Muscle of leg (tissue), 11 donors: ENCODE data around the gene BCKDHB. TPM values are rescaled to one million over a fixed set of nuclear protein-coding genes. Genes with fewer than 3 reads are reported as not detected.
A peak's percentile ranks its signal among the peaks of the same experiment; 100 is the strongest.

Experiments used
- DNase-seq: peaks from one replicate; pipeline ENCODE4 v3.0.0; 2013
- H3K27ac ChIP-seq: one replicate; pipeline ENCODE4 v1.5.1; 2013; ENCODE audit warnings: mild to moderate bottlenecking, low read length, control low read depth
- H3K27me3 ChIP-seq: one replicate; pipeline ENCODE4 v1.6.1; 2013; ENCODE audit warnings: low read length; ENCODE audit not compliant: control insufficient read depth, insufficient read depth
- H3K36me3 ChIP-seq: one replicate; pipeline ENCODE4 v1.6.1; 2013; ENCODE audit warnings: low read length; ENCODE audit not compliant: control insufficient read depth, insufficient read depth
- H3K4me1 ChIP-seq: one replicate; pipeline ENCODE4 v1.6.1; 2013; ENCODE audit warnings: low read length; ENCODE audit not compliant: control insufficient read depth, insufficient read depth
- H3K4me3 ChIP-seq: one replicate; pipeline ENCODE4 v1.5.1; 2013; ENCODE audit warnings: low read length, control low read depth
- H3K9me3 ChIP-seq: replicated peaks from 2 replicates; pipeline ENCODE4 v1.6.1; 2013; ENCODE audit warnings: low read depth, low read length; ENCODE audit not compliant: control insufficient read depth
- WGBS: methylation state at CpG from one replicate; pipeline ENCODE4 v1.1.5; 2013; ENCODE audit warnings: missing lambda C conversion rate; ENCODE audit not compliant: insufficient coverage; 5-methylcytosine and 5-hydroxymethylcytosine counted together
- polyA plus RNA-seq, 8 donors: library from polyadenylated mRNA; unstranded; fragments of 120-200 nt; gene quantifications; one replicate each; pipeline versions ENCODE4 v1.2.1 to v1.2.3, GENCODE V29; 2013; ENCODE audit warnings: inconsistent platforms in 1 of 8, low replicate concordance in 1 of 8; ENCODE audit not compliant: insufficient read length in 8 of 8, insufficient read depth in 1 of 8
- total RNA-seq: library from RNA; stranded (reverse); fragments of 120-200 nt; gene quantifications from one replicate; pipeline ENCODE4 v1.2.4, GENCODE V29; 2013

BCKDHB gene
- total and polyA plus RNA-seq, 9 donors: 11.7 to 26.4 (median 20.8) TPM

DNA sequence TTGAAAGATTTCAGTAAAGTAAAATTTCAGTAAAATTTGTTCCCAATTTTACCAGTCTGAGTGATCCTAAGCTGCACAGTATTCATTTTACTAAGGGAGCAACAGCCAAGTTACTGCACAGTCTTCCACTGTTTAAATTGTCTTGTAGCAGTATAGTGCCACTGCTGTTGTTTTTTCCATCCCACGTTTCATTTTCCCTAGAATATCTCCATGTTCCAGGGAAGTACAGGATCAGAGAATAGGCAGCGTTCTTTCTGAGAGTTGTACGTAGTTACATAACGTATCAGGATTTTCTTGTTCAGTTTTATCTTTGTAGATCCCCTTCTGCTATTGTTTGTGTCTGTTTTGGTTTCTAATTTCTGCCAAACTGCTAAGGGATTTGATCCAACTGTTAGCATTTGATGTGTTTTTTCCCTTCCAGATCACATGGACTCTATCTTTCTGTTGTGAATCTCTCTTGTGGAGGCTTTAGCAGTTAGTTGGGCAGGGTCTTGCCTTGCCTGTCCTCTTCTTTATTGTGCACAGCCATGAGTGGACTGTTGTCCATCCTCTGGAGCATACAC is 38.4 kb downstream of the BCKDHB start:
- WGBS: no CpG with 5 or more reads among the region's 4 CpGs

GRCh38 chr6:80145509-80145908 is 39.0 kb downstream of the BCKDHB start:
- no peaks in the 10 kb centered on the region for H3K9me3 ChIP-seq
- no peaks in the 10 kb centered on the region for H3K27me3 ChIP-seq
- peaks cover 2% of the 10 kb centered on the region for H3K36me3 ChIP-seq
- H3K4me1 ChIP-seq: peaks cover 3% of the 10 kb centered on the region
- no peak overlapping the region for H3K4me3 ChIP-seq
- no peak overlapping the region for H3K27ac ChIP-seq
- no peak for DNase-seq

More for the DNA sequence above, 38.4 kb downstream of the BCKDHB start:
- H3K36me3 ChIP-seq: peaks cover 2% of the 10 kb centered on the region
- H3K27ac ChIP-seq: peak overlapping the region; percentile 10
- H3K4me1 ChIP-seq: peaks cover 3% of the 10 kb centered on the region
- H3K27me3 ChIP-seq: no peaks in the 10 kb centered on the region
- no peaks in the 10 kb centered on the region for H3K9me3 ChIP-seq
- DNase-seq: peak; percentile 50
- no peak overlapping the region for H3K4me3 ChIP-seq

- H3K27me3 ChIP-seq: no peaks in the 10 kb centered on the region
- H3K27ac ChIP-seq: no peak overlapping the region
- no peak for DNase-seq
- H3K9me3 ChIP-seq: no peaks in the 10 kb centered on the region
- H3K4me1 ChIP-seq: peaks cover 3% of the 10 kb centered on the region
- peaks cover 2% of the 10 kb centered on the region for H3K36me3 ChIP-seq
- no CpG with 5 or more reads among the region's 1 CpG for WGBS
- H3K4me3 ChIP-seq: no peak overlapping the region
Measured at GRCh38 chr6:80145921-80146320, 39.5 kb downstream of the BCKDHB start.

GRCh38 chr6:80148220-80148619 is 41.7 kb downstream of the BCKDHB start:
- H3K27ac ChIP-seq: no peak overlapping the region
- peaks cover 2% of the 10 kb centered on the region for H3K36me3 ChIP-seq
- WGBS: no CpG with 5 or more reads among the region's 1 CpG
- H3K27me3 ChIP-seq: no peaks in the 10 kb centered on the region
- peaks cover 3% of the 10 kb centered on the region for H3K4me1 ChIP-seq
- H3K9me3 ChIP-seq: no peaks in the 10 kb centered on the region
- H3K4me3 ChIP-seq: no peak overlapping the region
- no peak for DNase-seq

- Histone ChIP-seq H3K4me1 (no peaks in the 10 kb centered on the region), H3K27ac (no peak overlapping the region), H3K4me3 (no peak overlapping the region), H3K9me3 (no peaks in the 10 kb centered on the region), H3K27me3 (no peaks in the 10 kb centered on the region), H3K36me3 (no peaks in the 10 kb centered on the region)
- no peak for DNase-seq
- 100% methylated on average over 1 of the region's 2 CpGs for WGBS
Measured at GRCh38 chr6:80151635-80152034, 45.2 kb downstream of the BCKDHB start.

- H3K4me3 ChIP-seq: no peak overlapping the region
- no peak for DNase-seq
- no CpG with 5 or more reads among the region's 2 CpGs for WGBS
- H3K27ac ChIP-seq: no peak overlapping the region
- H3K4me1 ChIP-seq: no peaks in the 10 kb centered on the region
- no peaks in the 10 kb centered on the region for H3K36me3 ChIP-seq
- H3K9me3 ChIP-seq: no peaks in the 10 kb centered on the region
- no peaks in the 10 kb centered on the region for H3K27me3 ChIP-seq
Measured at GRCh38 chr6:80154160-80154559, 47.7 kb downstream of the BCKDHB start.

DNA sequence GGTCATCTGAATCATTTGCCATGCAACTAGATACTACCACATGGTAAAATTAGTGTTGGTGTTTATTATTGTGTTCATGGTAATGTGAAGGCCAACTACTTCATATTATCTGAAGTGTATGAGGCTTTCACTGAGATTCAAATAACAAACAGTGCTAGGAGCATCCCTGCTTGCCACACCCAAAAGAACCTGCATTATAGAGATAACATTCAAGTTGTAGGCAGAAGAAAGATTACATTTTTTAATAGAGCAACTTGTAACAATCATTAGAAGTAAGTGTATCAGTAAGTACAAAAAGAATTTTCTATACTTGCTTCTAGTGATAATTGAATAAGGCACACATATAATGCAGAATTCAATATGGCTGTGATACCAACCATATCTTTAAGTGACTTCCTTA is 49.8 kb downstream of the BCKDHB start:
- H3K4me1 ChIP-seq: no peaks in the 10 kb centered on the region
- no peak overlapping the region for H3K27ac ChIP-seq
- no peaks in the 10 kb centered on the region for H3K27me3 ChIP-seq
- DNase-seq: no peak
- no peaks in the 10 kb centered on the region for H3K9me3 ChIP-seq
- no peak overlapping the region for H3K4me3 ChIP-seq
- no peaks in the 10 kb centered on the region for H3K36me3 ChIP-seq

DNA sequence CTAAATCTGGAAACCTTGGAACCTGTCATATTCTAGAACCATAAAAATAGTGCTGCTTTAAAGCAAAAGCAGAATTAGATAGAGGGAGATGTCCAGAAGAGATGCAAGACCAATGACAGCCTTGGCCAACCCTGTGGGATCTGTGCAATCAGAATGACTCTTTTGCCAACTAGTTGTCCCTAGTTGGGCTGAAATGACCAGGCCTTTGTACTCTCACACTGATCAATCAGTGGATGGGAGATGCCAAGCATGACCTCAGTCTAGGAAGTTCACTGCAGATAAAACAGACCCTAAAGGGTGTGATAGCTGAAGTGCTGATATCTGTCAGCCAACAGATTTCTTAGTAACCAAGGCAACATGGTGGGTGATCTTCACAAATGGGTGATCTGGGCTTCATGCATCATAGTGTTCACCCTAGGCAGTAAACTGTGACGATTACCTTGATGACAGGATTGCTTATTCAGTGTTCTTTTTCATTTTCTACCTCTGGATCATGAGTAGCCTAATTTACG is 52.1 kb downstream of the BCKDHB start:
- H3K36me3 ChIP-seq: no peaks in the 10 kb centered on the region
- H3K4me1 ChIP-seq: no peaks in the 10 kb centered on the region
- no peaks in the 10 kb centered on the region for H3K27me3 ChIP-seq
- no peaks in the 10 kb centered on the region for H3K9me3 ChIP-seq
- no peak for DNase-seq
- WGBS: no CpG with 5 or more reads among the region's 2 CpGs
- no peak overlapping the region for H3K27ac ChIP-seq
- H3K4me3 ChIP-seq: no peak overlapping the region

- Histone ChIP-seq H3K27me3 (no peaks in the 10 kb centered on the region), H3K4me1 (no peaks in the 10 kb centered on the region), H3K36me3 (no peaks in the 10 kb centered on the region), H3K27ac (no peak overlapping the region), H3K4me3 (no peak overlapping the region), H3K9me3 (no peaks in the 10 kb centered on the region)
- no peak for DNase-seq
- WGBS: 71% methylated on average over 1 of the region's 1 CpG
Measured at GRCh38 chr6:80161434-80161833, 55.0 kb downstream of the BCKDHB start.

DNA sequence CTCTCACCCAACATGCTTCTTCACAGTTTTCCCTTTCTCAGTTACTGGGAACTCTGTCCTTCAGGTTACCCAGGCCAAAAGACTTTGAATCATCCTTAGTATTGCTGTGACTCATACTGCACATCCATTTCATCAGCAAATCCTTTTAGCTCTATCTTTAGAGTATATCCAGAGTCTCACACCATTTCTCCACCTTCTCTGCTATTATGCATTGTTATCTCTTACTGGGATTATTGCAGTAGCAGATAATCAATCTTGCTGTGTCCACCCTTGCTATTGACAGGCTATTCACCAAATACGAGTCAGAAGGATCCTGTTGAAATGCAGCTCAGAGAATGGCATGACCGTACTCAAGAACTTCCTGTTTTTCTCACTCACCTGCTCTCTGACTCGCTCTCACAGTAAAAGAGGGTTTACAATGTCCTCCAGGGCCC is 57.3 kb downstream of the BCKDHB start:
- WGBS: 72% methylated on average over 3 of the region's 3 CpGs
- no peak for DNase-seq
- Histone ChIP-seq H3K27ac (no peak overlapping the region), H3K4me1 (no peaks in the 10 kb centered on the region), H3K27me3 (no peaks in the 10 kb centered on the region), H3K9me3 (no peaks in the 10 kb centered on the region), H3K36me3 (no peaks in the 10 kb centered on the region), H3K4me3 (no peak overlapping the region)

- Histone ChIP-seq H3K27ac (no peak overlapping the region), H3K4me1 (no peaks in the 10 kb centered on the region), H3K9me3 (no peaks in the 10 kb centered on the region), H3K4me3 (no peak overlapping the region), H3K36me3 (no peaks in the 10 kb centered on the region), H3K27me3 (no peaks in the 10 kb centered on the region)
- no peak for DNase-seq
- no CpG with 5 or more reads among the region's 3 CpGs for WGBS
Measured at GRCh38 chr6:80165143-80165542, 58.7 kb downstream of the BCKDHB start.
